Left hindlimb (tissue), 1 donor: ENCODE data around the gene OR51I2.

Experiments used
- DNase-seq: peaks from one replicate; pipeline ENCODE4 v3.0.0-alpha.2; 2018

OR51I2 gene, protein sequence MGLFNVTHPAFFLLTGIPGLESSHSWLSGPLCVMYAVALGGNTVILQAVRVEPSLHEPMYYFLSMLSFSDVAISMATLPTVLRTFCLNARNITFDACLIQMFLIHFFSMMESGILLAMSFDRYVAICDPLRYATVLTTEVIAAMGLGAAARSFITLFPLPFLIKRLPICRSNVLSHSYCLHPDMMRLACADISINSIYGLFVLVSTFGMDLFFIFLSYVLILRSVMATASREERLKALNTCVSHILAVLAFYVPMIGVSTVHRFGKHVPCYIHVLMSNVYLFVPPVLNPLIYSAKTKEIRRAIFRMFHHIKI

DNA sequence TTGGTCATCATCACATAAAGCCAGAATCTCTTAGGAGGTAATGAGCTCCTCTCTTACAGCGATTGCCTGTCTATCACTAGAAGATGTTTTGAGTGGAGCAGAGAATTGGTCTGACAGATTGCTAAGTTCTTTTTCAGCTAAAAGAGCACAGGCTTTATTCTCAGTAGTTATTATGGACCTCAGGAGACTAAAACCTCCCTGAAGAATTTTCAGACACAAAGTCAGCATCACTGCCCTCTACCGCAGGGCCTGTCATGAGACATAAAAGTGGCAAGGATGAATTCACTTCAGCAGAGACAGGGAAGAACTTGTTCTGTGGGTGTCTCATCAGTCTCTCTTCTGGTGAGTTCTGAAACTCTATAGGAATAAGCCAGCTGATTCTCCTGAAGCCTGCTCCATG is at the start of gene OR51I2:
TSS of gene OR51I2 (plus strand) at position 301 of the 400 bp plus-strand sequence. CDS start 4,166 bp downstream, outside the sequence.
- no peak for DNase-seq

DNA sequence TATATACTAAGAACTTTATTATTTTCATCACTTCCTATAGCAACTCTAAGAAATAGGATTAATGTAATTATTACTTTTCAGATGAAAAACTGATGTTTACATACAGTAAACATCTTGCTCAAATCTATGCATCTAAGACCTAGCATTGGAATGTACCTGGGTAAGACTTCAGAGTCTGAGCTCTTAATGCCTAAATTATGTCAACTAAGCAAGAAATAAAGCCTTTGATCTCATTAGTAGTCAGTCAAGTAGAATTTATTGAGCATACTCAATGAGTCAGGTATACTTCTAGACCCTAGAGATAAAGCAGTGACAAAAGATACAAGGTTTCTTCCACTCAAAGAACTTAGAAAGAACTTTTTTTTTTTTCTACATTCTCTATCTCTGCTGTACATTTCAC is 44.0 kb upstream of the OR51I2 start:
- DNase-seq = no peak

- DNase-seq = no peak
These were observed 28.1 kb upstream of the OR51I2 start for GRCh38 chr11:5420993-5421392.

GRCh38 chr11:5421811-5422210 is 27.3 kb upstream of the OR51I2 start, which contains the start of gene OR51Q1:
TSS of gene OR51Q1 (plus strand) at chr11:5422111. CDS start at chr11:5422201, 90 bp downstream.
- DNase-seq = no peak

GRCh38 chr11:5423131-5423530 is 26.0 kb upstream of the OR51I2 start:
- no peak for DNase-seq

DNA sequence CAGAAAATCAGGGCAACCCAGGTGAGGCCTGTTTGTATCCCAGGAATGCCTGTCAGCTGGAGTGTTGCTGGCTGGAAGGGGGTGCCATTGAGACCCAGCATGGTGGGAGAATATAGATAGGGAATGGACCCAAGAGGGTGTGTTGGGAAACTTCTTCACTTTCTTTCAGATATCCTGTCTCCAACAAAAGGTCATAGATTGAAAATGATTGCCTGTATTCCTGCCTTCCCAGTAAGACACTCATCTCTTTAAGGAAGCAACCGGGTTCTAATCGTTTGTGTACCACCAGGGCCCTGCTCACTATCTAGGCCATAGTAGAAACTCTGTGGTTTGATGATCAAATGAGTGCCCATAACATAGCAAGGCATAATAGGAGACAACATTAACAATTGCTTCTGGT is 7.7 kb upstream of the OR51I2 start, which contains the start of gene OR51I1:
TSS of gene OR51I1 (minus strand) at position 101 of the 400 bp plus-strand sequence. CDS start at position 101, 0 bp downstream.
- no peak for DNase-seq

- no peak for DNase-seq
These were observed 5.2 kb upstream of the OR51I2 start for GRCh38 chr11:5443835-5444393.

- DNase-seq = no peak
These were observed 309 bp downstream of the OR51I2 start for GRCh38 chr11:5449432-5449831.

DNA sequence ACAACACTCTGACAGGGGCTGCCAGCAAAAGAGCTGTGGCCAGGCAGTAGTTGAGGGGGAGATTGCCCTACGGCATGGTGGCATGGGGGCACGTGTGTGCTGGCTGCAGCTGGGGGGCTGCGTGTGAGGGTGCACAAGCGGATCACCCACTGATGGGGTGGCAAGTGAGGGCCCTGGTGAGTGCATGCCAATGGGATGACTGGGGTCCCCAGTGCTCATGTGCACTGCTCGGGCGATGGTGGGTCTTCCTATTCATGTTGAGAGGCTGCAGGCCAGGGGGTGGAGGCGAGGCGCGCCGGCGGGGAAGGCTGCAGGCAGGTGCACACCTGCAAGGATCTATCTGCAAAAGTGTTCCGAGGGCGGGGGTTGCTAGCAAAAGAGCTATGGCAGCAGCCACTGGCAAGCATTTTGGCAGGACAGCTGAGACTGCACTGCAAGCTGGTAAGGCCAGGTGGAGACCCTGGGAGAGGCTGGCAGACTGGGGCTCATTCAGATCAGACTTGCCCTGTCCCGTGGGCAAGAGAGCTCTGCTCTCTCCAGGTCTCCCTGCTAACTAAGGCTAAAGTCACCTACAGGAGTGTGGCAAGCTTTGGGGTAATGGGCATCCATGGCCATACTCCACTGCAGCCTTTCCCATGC is 12.0 kb downstream of the OR51I2 start:
- DNase-seq = no peak

DNA sequence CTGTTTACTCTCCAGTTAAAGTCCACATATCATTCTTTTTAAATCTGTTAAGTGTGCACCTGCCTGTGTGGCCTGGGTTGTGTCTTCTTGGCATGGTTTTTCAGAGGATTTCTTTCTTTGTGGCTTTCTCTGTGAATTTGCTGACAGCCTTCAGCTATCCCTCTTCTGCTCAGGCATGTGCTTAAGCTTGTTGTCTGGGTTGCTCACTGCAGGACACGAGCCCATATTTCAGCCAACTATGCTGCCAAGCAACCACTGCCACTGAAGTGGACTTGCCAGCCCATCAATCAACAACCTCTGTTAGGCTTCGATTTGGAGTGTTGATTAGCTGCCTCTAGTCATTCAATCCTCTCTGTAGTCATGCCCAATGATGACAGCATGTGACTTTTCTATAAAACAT is 18.4 kb downstream of the OR51I2 start:
- no peak for DNase-seq

DNA sequence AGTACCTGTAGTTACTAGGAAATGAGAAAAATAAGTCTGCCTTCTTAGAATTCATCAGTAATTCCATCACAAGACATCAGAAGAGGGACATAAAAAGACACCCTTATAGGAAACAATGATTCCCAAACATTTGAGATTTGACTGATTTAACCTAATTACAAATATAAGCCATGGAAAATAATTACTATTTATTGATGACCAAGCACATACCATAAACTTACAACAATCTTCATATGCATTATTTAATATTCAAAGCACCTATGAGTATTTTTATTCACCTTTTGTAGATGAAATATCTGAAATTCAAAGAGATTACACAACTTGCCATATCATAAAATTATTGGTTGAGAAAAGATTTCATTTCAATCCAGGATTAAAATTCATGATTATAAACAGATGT is 24.8 kb downstream of the OR51I2 start:
- no peak for DNase-seq

DNA sequence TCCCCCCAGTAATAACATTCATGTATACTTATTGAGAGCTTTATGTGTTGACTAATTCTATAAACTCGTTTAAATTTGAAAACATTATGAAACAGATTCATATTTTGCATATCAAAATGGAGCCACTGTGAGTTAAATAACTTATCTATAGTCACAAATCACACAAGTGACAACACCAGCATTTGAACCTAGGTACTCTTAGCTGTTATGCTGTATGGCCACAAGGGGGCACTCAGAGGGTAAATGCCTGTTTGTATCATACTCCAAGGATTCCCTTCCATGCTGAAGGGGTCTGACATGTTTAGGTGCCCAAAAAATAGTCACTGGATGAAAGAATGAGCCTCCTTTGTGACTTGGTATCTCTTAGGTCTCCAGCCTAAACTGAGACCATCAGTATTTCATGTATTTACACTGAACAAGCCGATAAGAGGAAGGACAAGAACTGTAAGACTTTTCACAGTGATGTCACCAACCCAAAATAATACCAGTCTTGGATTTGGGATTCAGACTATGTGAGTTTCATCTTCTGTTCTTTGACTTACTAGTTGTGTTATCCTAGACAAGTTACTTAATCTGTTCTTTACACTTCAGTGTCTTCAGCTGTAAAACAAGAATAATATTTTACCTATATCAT is 27.2 kb downstream of the OR51I2 start:
- no peak for DNase-seq

- DNase-seq = no peak
These were observed 36.9 kb downstream of the OR51I2 start for GRCh38 chr11:5486003-5486402.

DNA sequence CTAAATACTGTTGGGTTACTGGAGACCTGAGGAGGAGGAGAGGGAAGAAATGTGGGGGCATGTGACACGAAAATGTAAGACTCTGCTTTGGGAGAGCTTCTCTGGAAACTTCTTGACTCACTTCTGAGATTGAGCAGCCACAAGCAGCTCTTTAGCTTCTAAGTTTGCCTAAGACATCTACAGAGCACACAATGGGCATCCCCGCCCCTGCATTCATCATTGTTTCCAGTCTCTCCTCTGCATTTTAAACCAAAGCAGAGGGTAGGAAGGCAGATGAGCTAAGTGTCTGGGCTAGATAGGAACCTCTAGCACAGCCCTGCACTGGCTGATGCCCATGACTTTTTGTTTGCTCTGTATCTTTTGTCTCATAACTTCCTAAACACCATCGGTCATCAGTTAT is 37.3 kb downstream of the OR51I2 start:
- DNase-seq = no peak

- no peak for DNase-seq
These were observed 39.3 kb downstream of the OR51I2 start, which contains the start of gene OR52D1 for GRCh38 chr11:5488385-5488784. TSS of gene OR52D1 (plus strand) at chr11:5488685. CDS start at chr11:5488707, 22 bp downstream.

DNA sequence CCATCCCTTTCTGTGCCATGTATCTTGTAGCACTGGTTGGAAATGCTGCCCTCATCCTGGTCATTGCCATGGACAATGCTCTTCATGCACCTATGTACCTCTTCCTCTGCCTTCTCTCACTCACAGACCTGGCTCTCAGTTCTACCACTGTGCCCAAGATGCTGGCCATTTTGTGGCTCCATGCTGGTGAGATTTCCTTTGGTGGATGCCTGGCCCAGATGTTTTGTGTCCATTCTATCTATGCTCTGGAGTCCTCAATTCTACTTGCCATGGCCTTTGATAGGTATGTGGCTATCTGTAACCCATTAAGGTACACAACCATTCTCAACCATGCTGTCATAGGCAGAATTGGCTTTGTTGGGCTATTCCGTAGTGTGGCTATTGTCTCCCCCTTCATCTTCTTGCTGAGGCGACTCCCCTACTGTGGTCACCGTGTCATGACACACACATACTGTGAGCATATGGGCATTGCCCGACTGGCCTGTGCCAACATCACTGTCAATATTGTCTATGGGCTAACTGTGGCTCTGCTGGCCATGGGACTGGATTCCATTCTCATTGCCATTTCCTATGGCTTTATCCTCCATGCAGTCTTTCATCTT is 39.8 kb downstream of the OR51I2 start:
- no peak for DNase-seq

DNA sequence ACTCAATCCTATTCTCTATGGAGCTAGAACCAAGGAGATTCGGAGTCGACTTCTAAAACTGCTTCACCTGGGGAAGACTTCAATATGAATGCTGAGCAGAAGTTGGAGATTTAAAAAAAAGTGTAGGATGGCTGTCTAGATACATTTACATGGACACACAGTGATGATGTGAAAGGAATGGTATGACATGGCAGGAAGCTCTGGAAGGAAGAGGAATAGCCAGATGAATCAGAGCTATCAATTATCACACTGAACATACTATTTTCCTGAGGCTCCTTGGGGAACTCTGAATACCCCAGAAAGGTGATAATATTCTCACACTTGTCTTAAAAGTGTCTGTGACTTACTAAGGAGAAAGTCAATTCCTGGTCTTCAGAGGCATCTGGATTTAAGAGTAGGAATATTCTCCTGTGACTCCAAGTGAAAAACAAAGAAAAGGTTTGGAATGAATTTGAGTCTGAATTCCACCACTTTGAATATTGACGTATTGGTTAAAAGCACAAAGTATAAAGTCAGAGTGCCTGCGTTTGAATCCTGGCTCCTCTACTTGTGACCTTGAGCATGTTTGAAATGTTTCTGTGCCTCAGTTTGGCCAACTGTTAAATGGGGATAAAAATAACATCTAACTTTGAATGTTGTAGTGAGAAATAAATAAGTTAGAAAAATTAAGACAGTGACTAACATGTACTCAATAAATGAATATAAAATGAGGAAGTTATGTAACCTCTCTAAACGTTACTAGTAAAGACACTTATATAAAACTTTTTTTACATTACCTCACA is 40.6 kb downstream of the OR51I2 start:
- DNase-seq = no peak

- DNase-seq = no peak
These were observed 50.5 kb downstream of the OR51I2 start for GRCh38 chr11:5499671-5500070.

DNA sequence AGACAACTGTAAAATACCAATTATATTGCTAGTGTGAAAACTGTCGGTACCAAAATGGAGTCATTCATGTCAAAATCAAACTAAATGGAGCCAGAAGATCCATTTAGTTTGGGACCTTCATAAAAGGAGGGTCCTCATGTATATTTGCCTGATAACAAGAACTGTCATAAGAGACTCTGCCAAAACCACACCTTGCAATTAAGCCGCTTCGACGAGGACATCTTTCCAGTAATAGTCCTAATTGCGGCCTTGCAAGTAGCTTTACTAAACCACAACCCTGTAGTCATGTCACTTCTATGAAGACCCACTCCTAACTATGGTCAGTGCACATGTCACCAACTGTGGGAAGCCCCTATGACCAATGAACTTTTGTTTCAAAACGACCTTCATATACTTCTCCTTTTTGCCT is 51.3 kb downstream of the OR51I2 start:
- DNase-seq = no peak

GRCh38 chr11:5504403-5504921 is 55.3 kb downstream of the OR51I2 start:
- no peak for DNase-seq

DNA sequence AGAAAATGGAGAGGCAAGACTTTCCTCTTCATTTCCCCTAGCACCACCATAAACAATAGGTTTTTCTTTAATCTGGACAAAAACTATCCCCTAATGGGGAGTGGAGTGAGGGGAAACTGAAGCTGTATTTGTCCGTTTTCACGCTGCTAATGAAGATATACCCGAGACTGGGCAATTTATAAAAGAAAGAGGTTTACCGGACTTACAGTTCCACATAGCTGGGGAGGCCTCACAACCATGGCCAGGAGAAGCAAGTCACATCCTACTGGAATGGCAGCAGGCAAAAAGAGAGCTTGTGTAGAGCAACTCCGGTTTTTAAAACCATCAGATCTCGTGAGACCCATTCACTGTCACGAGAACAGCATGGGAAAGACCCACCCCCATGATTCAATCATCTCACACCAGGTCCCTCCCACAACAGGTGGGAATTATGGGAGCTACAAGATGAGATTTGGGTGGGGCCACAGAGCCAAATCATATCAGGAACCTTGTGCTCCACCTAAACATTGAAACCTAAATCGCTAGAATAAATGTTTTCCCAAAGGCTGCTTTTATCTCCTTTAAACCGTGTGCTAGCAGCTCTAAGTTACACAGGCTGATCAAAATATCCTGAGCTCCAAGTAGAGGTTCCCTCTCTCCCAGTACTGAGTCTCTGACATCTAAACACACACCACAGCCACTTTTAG is 56.4 kb downstream of the OR51I2 start:
- DNase-seq = no peak
